ENCODE measurements around the gene ZNHIT6.

DNA sequence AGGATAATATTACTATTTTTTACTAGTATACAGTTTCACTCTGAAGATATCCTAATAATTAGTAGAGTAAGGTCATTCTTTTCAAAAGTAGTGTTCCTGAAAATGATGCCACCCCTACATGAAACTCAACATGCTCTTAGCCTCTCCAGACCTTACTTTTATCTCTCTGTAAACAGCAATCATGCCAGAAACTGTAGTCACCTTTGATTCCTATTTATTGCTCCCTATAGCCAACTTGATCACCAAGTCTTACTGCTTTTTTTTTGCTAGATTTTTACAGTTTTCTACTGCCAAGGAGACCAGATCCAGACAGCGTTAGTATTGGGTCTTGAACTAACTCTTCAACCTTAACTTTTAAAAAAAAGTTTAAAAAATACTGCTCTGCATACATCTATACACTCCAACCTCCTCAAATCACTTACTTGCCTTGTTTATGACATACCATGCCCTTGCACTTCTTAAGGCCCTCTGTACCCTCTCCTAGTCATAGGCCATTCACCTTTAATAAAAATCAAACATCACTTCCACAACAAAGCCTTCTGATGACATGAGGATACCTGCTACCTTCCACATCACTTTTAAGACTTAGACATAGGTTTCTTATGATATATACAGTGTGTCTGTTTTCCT lies 36.1 kb downstream of the ZNHIT6 start:
- TF ChIP-seq, protein P1, sequence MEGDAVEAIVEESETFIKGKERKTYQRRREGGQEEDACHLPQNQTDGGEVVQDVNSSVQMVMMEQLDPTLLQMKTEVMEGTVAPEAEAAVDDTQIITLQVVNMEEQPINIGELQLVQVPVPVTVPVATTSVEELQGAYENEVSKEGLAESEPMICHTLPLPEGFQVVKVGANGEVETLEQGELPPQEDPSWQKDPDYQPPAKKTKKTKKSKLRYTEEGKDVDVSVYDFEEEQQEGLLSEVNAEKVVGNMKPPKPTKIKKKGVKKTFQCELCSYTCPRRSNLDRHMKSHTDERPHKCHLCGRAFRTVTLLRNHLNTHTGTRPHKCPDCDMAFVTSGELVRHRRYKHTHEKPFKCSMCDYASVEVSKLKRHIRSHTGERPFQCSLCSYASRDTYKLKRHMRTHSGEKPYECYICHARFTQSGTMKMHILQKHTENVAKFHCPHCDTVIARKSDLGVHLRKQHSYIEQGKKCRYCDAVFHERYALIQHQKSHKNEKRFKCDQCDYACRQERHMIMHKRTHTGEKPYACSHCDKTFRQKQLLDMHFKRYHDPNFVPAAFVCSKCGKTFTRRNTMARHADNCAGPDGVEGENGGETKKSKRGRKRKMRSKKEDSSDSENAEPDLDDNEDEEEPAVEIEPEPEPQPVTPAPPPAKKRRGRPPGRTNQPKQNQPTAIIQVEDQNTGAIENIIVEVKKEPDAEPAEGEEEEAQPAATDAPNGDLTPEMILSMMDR (optimal IDR thresholded peaks at IDR 0.05 in 1 of 3, IDR thresholded peaks at IDR 0.05 in 1 of 3, conservative IDR thresholded peaks at IDR 0.05 in 1 of 3; ENCODE audit: extremely low read depth in 1 of 3, insufficient read depth in 2 of 3, low read length in 3 of 3): no peak
- TF ChIP-seq EZH2 (IDR thresholded peaks at IDR 0.05; ENCODE audit: low read length): no peak
